H1 (cell line): ENCODE measurements around the gene TTPAL. TPM values are rescaled to one million over a fixed set of nuclear protein-coding genes. Genes with fewer than 3 reads are reported as not detected.

ENCODE experiments used
- CTCF ChIA-PET: fragments of 300-600 bp; sonication (Branson Sonifier 250); formaldehyde crosslinking; loops from one replicate; lab custom pipeline; 2021; ENCODE audit not compliant: partially characterized antibody; lab: Charles Lee
- POLR2A ChIA-PET: fragments of 300-600 bp; sonication (Branson Sonifier 250); formaldehyde crosslinking; loops from one replicate; lab custom pipeline; 2021; ENCODE audit warnings: inconsistent platforms; ENCODE audit not compliant: partially characterized antibody; lab: Charles Lee
- DNase-seq, 2 experiments: peaks; one replicate each; pipeline versions ENCODE4 v3.0.0 to v3.0.0-alpha.2; 2010 to 2022; ENCODE audit warnings: low spot score in 2 of 2, low read depth in 1 of 2, mixed read lengths in 1 of 2
- FAIRE-seq: peaks from 2 replicates; lab custom pipeline; 2011; peaks lifted over from hg19 to GRCh38; lab: Jason Lieb, UNC
- H2AFZ ChIP-seq: 2 replicates; pipeline ENCODE4 v1.8.1; 2012; ENCODE audit warnings: low read length, inconsistent platforms
- H2AK5ac ChIP-seq: 2 replicates; pipeline ENCODE4 v1.6.1; 2013; ENCODE audit warnings: low read depth, low read length
- H2BK120ac ChIP-seq: replicated peaks from 2 replicates; pipeline ENCODE3; 2013; ENCODE audit warnings: low read depth, low read length, inconsistent platforms
- H2BK12ac ChIP-seq: 2 replicates; pipeline ENCODE4 v1.6.1; 2013; ENCODE audit warnings: low read depth, low read length
- H2BK15ac ChIP-seq: 2 replicates; pipeline ENCODE4 v1.6.1; 2013; ENCODE audit warnings: low read length
- H2BK20ac ChIP-seq: 2 replicates; pipeline ENCODE4 v1.6.1; 2013; ENCODE audit warnings: low read length
- H2BK5ac ChIP-seq: 2 replicates; pipeline ENCODE4 v1.6.1; 2013; ENCODE audit warnings: low read depth, low read length
- H3K14ac ChIP-seq: 2 replicates; pipeline ENCODE4 v1.6.1; 2013; ENCODE audit warnings: inconsistent platforms; ENCODE audit not compliant: insufficient read length
- H3K18ac ChIP-seq: 2 replicates; pipeline ENCODE4 v1.6.1; 2013; ENCODE audit warnings: low read length; ENCODE audit errors: extremely low read depth
- H3K23ac ChIP-seq: 2 replicates; pipeline ENCODE4 v1.6.1; 2013; ENCODE audit warnings: inconsistent platforms; ENCODE audit not compliant: insufficient read length
- H3K23me2 ChIP-seq: 2 replicates; pipeline ENCODE4 v1.6.1; 2013; ENCODE audit warnings: low read depth, low read length
- H3K27ac ChIP-seq: 2 replicates; pipeline ENCODE4 v1.6.1; 2011; ENCODE audit warnings: low read depth, low read length, inconsistent platforms
- H3K27me3 ChIP-seq, 4 experiments: replicated peaks in 1 of 4; 1 replicate in 1 of 4; 2 replicates in 3 of 4; pipeline versions ENCODE4 v1.6.1 to v1.8.1; 2011 to 2013; ENCODE audit warnings: low read length in 3 of 4, mild to moderate bottlenecking in 3 of 4, inconsistent platforms in 2 of 4, mixed read lengths in 2 of 4, moderate library complexity in 1 of 4; ENCODE audit not compliant: control insufficient read depth in 3 of 4, insufficient read depth in 3 of 4; ENCODE audit errors: extremely low read depth in 1 of 4
- H3K36me3 ChIP-seq, 4 experiments: 2 replicates each; pipeline versions ENCODE4 v1.6.1 to v1.8.1; 2011 to 2013; ENCODE audit warnings: mild to moderate bottlenecking in 4 of 4, low read length in 3 of 4, moderate library complexity in 2 of 4, control low read depth in 1 of 4, inconsistent platforms in 1 of 4; ENCODE audit not compliant: insufficient read depth in 4 of 4, control insufficient read depth in 2 of 4
- H3K4ac ChIP-seq: replicated peaks from 2 replicates; pipeline ENCODE3; 2013; ENCODE audit warnings: low read length, low read depth, mixed read lengths, inconsistent platforms; ENCODE audit not compliant: insufficient read length
- H3K4me1 ChIP-seq, 4 experiments: replicated peaks in 1 of 4; 1 replicate in 1 of 4; 2 replicates in 3 of 4; pipeline versions ENCODE4 v1.6.1 to v1.8.1; 2011 to 2013; ENCODE audit warnings: low read length in 3 of 4, inconsistent platforms in 2 of 4, mixed read lengths in 1 of 4; ENCODE audit not compliant: insufficient read depth in 4 of 4, control insufficient read depth in 3 of 4
- H3K4me2 ChIP-seq, 2 experiments: 2 replicates each; pipeline versions ENCODE4 v1.6.1 to v1.8.1; 2011 to 2013; ENCODE audit warnings: low read depth in 2 of 2, low read length in 2 of 2, control low read depth in 1 of 2, inconsistent platforms in 1 of 2, mild to moderate bottlenecking in 1 of 2; ENCODE audit not compliant: insufficient read depth in 1 of 2
- H3K4me3 ChIP-seq, 4 experiments: fragments of 200-600, 300-600 bp in 1 of 4; sonication (generic), shearing (Covaris generic), sonication (Bioruptor Twin) in 1 of 4; 2 replicates each; pipeline versions ENCODE4 v1.5.1 to v1.8.1; 2011 to 2016; ENCODE audit warnings: low read length in 4 of 4, low read depth in 3 of 4, control low read depth in 2 of 4, inconsistent platforms in 2 of 4, mild to moderate bottlenecking in 2 of 4, mixed read lengths in 1 of 4, moderate library complexity in 1 of 4; ENCODE audit not compliant: insufficient read depth in 2 of 4; ENCODE audit errors: extremely low read depth in 1 of 4
- H3K56ac ChIP-seq: replicated peaks from 2 replicates; pipeline ENCODE3; 2013; ENCODE audit warnings: low read depth, mild to moderate bottlenecking, mixed read lengths, low read length, inconsistent platforms; ENCODE audit not compliant: insufficient read length
- H3K79me1 ChIP-seq: 2 replicates; pipeline ENCODE4 v1.6.1; 2013; ENCODE audit warnings: low read depth, low read length, control low read depth
- H3K79me2 ChIP-seq, 2 experiments: 2 replicates each; pipeline versions ENCODE4 v1.6.1 to v1.8.1; 2012 to 2013; ENCODE audit warnings: low read length in 2 of 2, mild to moderate bottlenecking in 2 of 2, inconsistent platforms in 1 of 2; ENCODE audit not compliant: insufficient read depth in 2 of 2, control insufficient read depth in 1 of 2
- H3K9ac ChIP-seq, 4 experiments: replicated peaks in 1 of 4; 1 replicate in 1 of 4; 2 replicates in 3 of 4; pipeline versions ENCODE4 v1.6.1 to v1.8.1; 2011 to 2013; ENCODE audit warnings: low read depth in 3 of 4, low read length in 3 of 4, control low read depth in 2 of 4, mild to moderate bottlenecking in 2 of 4, moderate library complexity in 2 of 4, inconsistent platforms in 1 of 4; ENCODE audit errors: extremely low read depth in 1 of 4
- H3K9me3 ChIP-seq, 2 experiments: 2 replicates each; pipeline versions ENCODE4 v1.6.1 to v1.8.1; 2012 to 2013; ENCODE audit warnings: mild to moderate bottlenecking in 2 of 2, moderate library complexity in 2 of 2, control low read depth in 1 of 2, inconsistent platforms in 1 of 2, low read depth in 1 of 2, low read length in 1 of 2, mixed read lengths in 1 of 2; ENCODE audit not compliant: insufficient read depth in 2 of 2
- H4K20me1 ChIP-seq, 2 experiments: replicated peaks in 1 of 2; 2 replicates each; pipeline versions ENCODE3 to v1.8.1; 2011 to 2013; ENCODE audit warnings: inconsistent platforms in 2 of 2, low read length in 2 of 2, mild to moderate bottlenecking in 1 of 2; ENCODE audit not compliant: insufficient read depth in 2 of 2, control insufficient read depth in 1 of 2
- H4K5ac ChIP-seq: 2 replicates; pipeline ENCODE4 v1.6.1; 2013; ENCODE audit warnings: low read length, low read depth, mixed read lengths, inconsistent platforms; ENCODE audit not compliant: insufficient read length
- H4K8ac ChIP-seq: 2 replicates; pipeline ENCODE4 v1.8.0; 2013; ENCODE audit warnings: mild to moderate bottlenecking, moderate library complexity, low read length, inconsistent platforms; ENCODE audit not compliant: insufficient read depth; ENCODE audit errors: extremely low read depth
- H4K91ac ChIP-seq: replicated peaks from 2 replicates; pipeline ENCODE3; 2013; ENCODE audit warnings: low read length, mixed read lengths, inconsistent platforms; ENCODE audit not compliant: insufficient read length
- ASH2L ChIP-seq: fragments of 200-600, 300-600 bp; sonication (generic); IDR thresholded peaks from one replicate; pipeline ENCODE4 v1.7.1; 2017; ENCODE audit warnings: low read length
- WGBS, 2 experiments: shearing (Covaris generic) in 1 of 2; methylation state at CpG; one replicate each; pipeline versions ENCODE4 v1.1.6 to v1.1.7; 2013 to 2015; ENCODE audit warnings: low lambda C conversion rate in 2 of 2, mixed read lengths in 2 of 2, inconsistent platforms in 1 of 2, low coverage in 1 of 2, missing lambda C conversion rate in 1 of 2; ENCODE audit not compliant: insufficient replicate concordance in 2 of 2, insufficient coverage in 1 of 2, insufficient read length in 1 of 2; ENCODE audit errors: extremely low coverage in 1 of 2, missing lambda C conversion rate in 1 of 2; 5-methylcytosine and 5-hydroxymethylcytosine counted together
- polyA plus RNA-seq, 7 experiments: library from polyadenylated mRNA; depleted of rRNA in 3 of 7; stranded (reverse) in 5 of 7; unstranded in 2 of 7; fragments of >200 nt in 5 of 7; fragments of 200-250 nt in 2 of 7; gene quantifications; 1 replicate in 5 of 7; 2 replicates in 1 of 7; 4 replicates in 1 of 7; pipeline versions ENCODE4 v1.2.1 to v1.2.3, GENCODE V29; 2011 to 2013; ENCODE audit warnings: missing spikeins in 2 of 7, mixed read lengths in 2 of 7
- total RNA-seq: library from RNA; stranded (reverse); fragmentation: NEBNext Ultra II Directional; extraction: Animal tissue kit (Norgen Biotek cat#: 25700); gene quantifications from 2 replicates; pipeline ENCODE4 v1.2.1, GENCODE V29; 2021

The TTPAL gene
- total and polyA plus RNA-seq, 2 of the 8 experiments (the other 6 are each of a cell fraction or from before 2014, with no cell fraction given) = 2.8 to 14.0 TPM

GRCh38 chr20:44494681-44495080 is 19.0 kb downstream of the TTPAL start:
- Histone ChIP-seq H2BK20ac (no peak overlapping the region), H3K14ac (no peak overlapping the region), H4K91ac (no peak overlapping the region), H2BK120ac (no peak overlapping the region), H3K27ac (no peak overlapping the region), H2AFZ (no peak overlapping the region), H3K79me1 (no peaks in the 10 kb centered on the region; the same call in 1 of the 2 replicates), H3K27me3 (no peaks in the 10 kb centered on the region), H3K79me2 (no peaks in the 10 kb centered on the region), H2BK15ac (no peak overlapping the region), H4K8ac (no peak overlapping the region), H3K18ac (no peak overlapping the region), H4K5ac (no peak overlapping the region), H4K20me1 (peaks cover 0 to 2% of the 10 kb centered on the region in 2 experiments), H3K4me2 (no peak overlapping the region), H3K23ac (no peak overlapping the region), H3K9ac (no peak overlapping the region), H3K36me3 (peaks cover 12 to 38% (median 30%) of the 10 kb centered on the region in 4 experiments; a peak in 6 of 8 replicates), H2AK5ac (no peak overlapping the region), H2BK12ac (no peak overlapping the region), H3K23me2 (no peaks in the 10 kb centered on the region; the same call in 1 of the 2 replicates), H2BK5ac (no peak overlapping the region; the same call in 1 of the 2 replicates), H3K4ac (no peak overlapping the region), H3K56ac (no peak overlapping the region), H3K9me3 (no peaks in the 10 kb centered on the region), H3K4me3 (no peak overlapping the region), H3K4me1 (no peaks in the 10 kb centered on the region)
- TF ChIP-seq ASH2L = no peak
- 98% methylated on average over 3 of the region's 3 CpGs; no CpG with 5 or more reads in 1 of the 2 experiments for whole genome bisulfite sequencing, 2 experiments
- no peak for DNase-seq
- ChIA-PET POLR2A (interaction anchor here (0.9 to 1.1 kb wide), 2 partner anchors 9 to 14 kb away, joined by 3 read pairs; no protein-coding TSS in a partner anchor), CTCF (interaction anchor here (0.8 to 3.0 kb wide), 3 partner anchors 115 to 222 kb away, joined by 3 to 10 read pairs (median 3); no protein-coding TSS in a partner anchor)
- no peak for FAIRE-seq
